ENCODE measurements around the gene RMDN3. TPM values are rescaled to one million over a fixed set of nuclear protein-coding genes. Genes with fewer than 3 reads are reported as not detected.

Gene RMDN3
- total and polyA plus RNA-seq, 2 of the 13 experiments (the other 11 are each of a cell fraction or from before 2014, with no cell fraction given) = 16.8 to 19.5 TPM

GRCh38 chr15:40768521-40769273 lies 13.6 kb upstream of the RMDN3 start:
- Histone ChIP-seq H3K36me3 (replicated peaks in 1 of 2; ENCODE audit: control insufficient read depth in 1 of 2, insufficient read depth in 2 of 2, low read length in 2 of 2) (peaks cover 9 to 24% of the 10 kb centered on the region in 2 experiments; a peak in 4 of 5 replicates), H3K4me1 (ENCODE audit: insufficient read depth, low read length) (peaks cover 16% of the 10 kb centered on the region), H3K27me3 (ENCODE audit: control insufficient read depth in 1 of 2, insufficient read depth in 2 of 2, low read length in 2 of 2) (no peaks in the 10 kb centered on the region), H3K27ac (ENCODE audit: extremely low read length, insufficient read depth, low read length) (no peak overlapping the region), H3K9ac (ENCODE audit: insufficient read depth, low read depth, low read length) (no peak overlapping the region), H3K4me3 (replicated peaks in 1 of 3; ENCODE audit: insufficient read depth in 1 of 3, low read depth in 2 of 3, low read length in 3 of 3) (no peak overlapping the region), H2AFZ (ENCODE audit: low read length) (no peak overlapping the region), H3K9me3 (ENCODE audit: low read length) (no peaks in the 10 kb centered on the region), H4K20me1 (ENCODE audit: insufficient read depth, low read length) (no peaks in the 10 kb centered on the region), H3K4me2 (ENCODE audit: low read depth, low read length) (no peak overlapping the region), H3K79me2 (ENCODE audit: insufficient read depth, low read length) (peaks cover 11% of the 10 kb centered on the region)
- BruUV-seq (replicated peaks) = no TSS peak
- TF ChIP-seq SSRP1 (CRISPR knock-in tag; IDR thresholded peaks at IDR 0.05) (no peak), AGO2 (optimal IDR thresholded peaks at IDR 0.05; ENCODE audit: low read depth, low read length) (peak; percentile 61), ZNF687 (CRISPR knock-in tag; IDR thresholded peaks at IDR 0.05) (0 out of 2 replicates have a peak, but pooled peaks have one; percentile 4), HMG20B (CRISPR knock-in tag; conservative IDR thresholded peaks at IDR 0.05) (no peak), RBFOX2 (IDR thresholded peaks at IDR 0.05; ENCODE audit: low read depth, low read length) (0 out of 2 replicates have a peak, but pooled peaks have one; percentile 20), POLR2A (IDR thresholded peaks at IDR 0.05; ENCODE audit: insufficient read depth in 1 of 2, low read depth in 2 of 2, low read length in 2 of 2) (peak in 1 of 2 experiments; percentile 28; a peak in 1 of 4 replicates)
- POLR2A ChIA-PET = no interaction called here
- WGBS (ENCODE audit: low lambda C conversion rate) = 93% methylated on average over 12 of the region's 21 CpGs
- intact Hi-C loops (cut with micrococcal nuclease; ENCODE audit: unreplicated experiment) = no loop called here
- no peak for DNase-seq (ENCODE audit: low spot score)
- in situ Hi-C loops (cut with HindIII; ENCODE audit: extremely low pct_ligation_motif_present, low pct_unique_long_range_greater_than_20kb) = no loop called here
- ATAC-seq = no peak
- no peak for FAIRE-seq
- CTCF ChIA-PET (ENCODE audit: low intra/inter-chr PET ratio, low total read pairs) = no interaction called here

Measured in HepG2 (cell line).